IMR-90 (cell line): ENCODE data around the gene ALDH6A1.

Experiments
- POLR2A ChIP-seq: IDR thresholded peaks from 2 replicates; pipeline ENCODE4 v1.6.1; 2012; ENCODE audit warnings: mild to moderate bottlenecking, low read depth, low read length
- RCOR1 ChIP-seq: IDR thresholded peaks from 2 replicates; pipeline ENCODE4 v1.6.1; 2012; ENCODE audit warnings: mild to moderate bottlenecking, low read length, improper control_type of control experiment; ENCODE audit not compliant: insufficient replicate concordance
- RFX5 ChIP-seq: IDR thresholded peaks from 2 replicates; pipeline ENCODE4 v1.8.0; 2012; ENCODE audit warnings: low read depth, mild to moderate bottlenecking, low read length, moderate library complexity

- TF ChIP-seq POLR2A (no peak; the same call in 1 of the 2 replicates), RCOR1 (no peak), RFX5 (no peak)
These were observed 66.1 kb downstream of the ALDH6A1 start for GRCh38 chr14:74018174-74018585.
